Measurements from ENCODE around the gene FGGY.

The FGGY gene

GRCh38 chr1:59768792-59769735 lies 472.2 kb downstream of the FGGY start:
- no peak for DNase-seq (ENCODE audit: low spot score)

- no peak for DNase-seq (ENCODE audit: low spot score)
Measured at GRCh38 chr1:59769736-59770095, 472.8 kb downstream of the FGGY start.

- DNase-seq (ENCODE audit: low spot score): no peak
Measured at GRCh38 chr1:59771361-59771760, 474.5 kb downstream of the FGGY start.

GRCh38 chr1:59775480-59775879 lies 478.6 kb downstream of the FGGY start:
- no peak for DNase-seq (ENCODE audit: low spot score)

- DNase-seq (ENCODE audit: low spot score): peak; percentile 58
Measured at GRCh38 chr1:59776960-59777852, 480.3 kb downstream of the FGGY start.

GRCh38 chr1:59779949-59780348 lies 483.1 kb downstream of the FGGY start:
- no peak for DNase-seq (ENCODE audit: low spot score)

- no peak for DNase-seq (ENCODE audit: low spot score)
Measured at GRCh38 chr1:59788825-59789224, 491.9 kb downstream of the FGGY start.

GRCh38 chr1:59798600-59798999 lies 501.7 kb downstream of the FGGY start:
- DNase-seq (ENCODE audit: low spot score): no peak

- DNase-seq (ENCODE audit: low spot score): no peak
Measured at GRCh38 chr1:59803458-59804038, 506.7 kb downstream of the FGGY start.

- no peak for DNase-seq (ENCODE audit: low spot score)
Measured at GRCh38 chr1:59804301-59804700, 507.4 kb downstream of the FGGY start.

- DNase-seq (ENCODE audit: low spot score): no peak
Measured at GRCh38 chr1:59805554-59805953, 508.7 kb downstream of the FGGY start.
